OCI-LY3 (cell line): ENCODE measurements around the gene NCF4.

Experiments
- H2AFZ ChIP-seq: fragments of 200-600, 300-600 bp; shearing (Covaris generic); 2 replicates; pipeline ENCODE4 v1.6.0; 2014; ENCODE audit warnings: antibody characterized with exemption, low read depth, low read length
- H3K27ac ChIP-seq: fragments of 200-600, 300-600 bp; sonication (generic); 2 replicates; pipeline ENCODE4 v1.5.1; 2014; ENCODE audit warnings: mild to moderate bottlenecking, low read length, moderate library complexity, mixed read lengths
- H3K27me3 ChIP-seq: fragments of 200-600, 300-600 bp; sonication (generic); 2 replicates; pipeline ENCODE4 v1.6.1; 2014; ENCODE audit warnings: low read depth, low read length, mixed read lengths
- H3K36me3 ChIP-seq: fragments of 200-600, 300-600 bp; sonication (generic); replicated peaks from 2 replicates; pipeline ENCODE3; 2014; ENCODE audit warnings: low read depth, low read length, mixed read lengths
- H3K4me1 ChIP-seq: fragments of 300-600, 200-600 bp; sonication (generic); 2 replicates; pipeline ENCODE4 v1.6.1; 2014; ENCODE audit warnings: low read length, mixed read lengths
- H3K4me2 ChIP-seq: fragments of 200-600, 300-600 bp; sonication (generic); 2 replicates; pipeline ENCODE4 v1.6.1; 2014; ENCODE audit warnings: low read length, mixed read lengths
- H3K4me3 ChIP-seq: fragments of 300-600, 200-600 bp; sonication (generic); 2 replicates; pipeline ENCODE4 v1.5.1; 2014; ENCODE audit warnings: antibody characterized with exemption, mild to moderate bottlenecking, low read length, moderate library complexity
- H3K79me2 ChIP-seq: fragments of 300-600, 200-600 bp; shearing (Covaris generic); 2 replicates; pipeline ENCODE4 v1.6.1; 2014; ENCODE audit warnings: mild to moderate bottlenecking, low read length, mixed read lengths
- H3K9ac ChIP-seq: fragments of 300-600, 200-600 bp; shearing (Covaris generic); 2 replicates; pipeline ENCODE4 v1.6.0; 2014; ENCODE audit warnings: mild to moderate bottlenecking, low read length, moderate library complexity
- H3K9me3 ChIP-seq: fragments of 200-600, 300-600 bp; shearing (Covaris generic); 2 replicates; pipeline ENCODE4 v1.6.1; 2014; ENCODE audit warnings: low read length, mixed read lengths; ENCODE audit not compliant: insufficient read depth
- H4K20me1 ChIP-seq: fragments of 200-600, 300-600 bp; sonication (generic); 2 replicates; pipeline ENCODE4 v1.6.1; 2016; ENCODE audit warnings: low read length, mixed read lengths; ENCODE audit not compliant: insufficient read depth
- CTCF ChIP-seq: fragments of 200-600, 300-600 bp; sonication (generic); IDR thresholded peaks from 2 replicates; pipeline ENCODE4 v1.5.1; 2014; ENCODE audit warnings: antibody characterized with exemption, low read length, low read depth
- EZH2phosphoT487 ChIP-seq: fragments of 200-600 bp; shearing (Covaris generic); IDR thresholded peaks from 2 replicates; pipeline ENCODE4 v1.6.1; 2018; ENCODE audit warnings: antibody characterized with exemption, mixed run types, low read depth

The NCF4 gene

DNA sequence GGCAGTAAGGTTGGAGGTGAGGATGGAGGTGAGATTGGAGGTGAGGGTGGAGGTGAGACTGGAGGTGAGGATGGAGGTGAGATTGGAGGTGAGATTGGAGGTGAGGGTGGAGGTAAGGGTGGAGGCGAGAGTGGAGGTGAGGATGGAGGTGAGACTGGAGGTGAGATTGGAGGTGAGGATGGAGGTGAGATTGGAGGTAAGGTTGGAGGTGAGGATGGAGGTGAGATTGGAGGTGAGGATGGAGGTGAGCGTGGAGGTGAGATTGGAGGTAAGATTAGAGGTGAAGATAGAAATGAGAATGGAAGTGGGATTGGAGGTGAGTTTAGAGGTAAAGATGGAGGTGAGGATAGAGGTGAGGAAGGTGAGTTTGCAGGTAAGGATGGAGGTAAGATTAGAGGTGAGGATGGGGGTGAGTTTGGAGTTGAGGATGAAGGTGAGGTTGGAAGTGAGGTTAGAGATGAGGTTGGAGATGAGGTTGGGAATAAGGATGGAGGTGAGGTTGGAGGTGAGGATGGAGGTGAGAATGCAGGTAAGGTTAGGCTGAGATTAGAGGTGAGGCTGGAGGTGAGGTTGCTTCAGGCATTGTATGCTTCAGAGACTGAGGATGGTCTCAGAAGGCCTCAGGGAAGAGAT, 12.2 kb downstream of the NCF4 start:
- Histone ChIP-seq H2AFZ (no peak overlapping the region), H3K27ac (peak overlapping the region; percentile 89), H3K79me2 (peaks cover 13% of the 10 kb centered on the region; the same call in 1 of the 2 replicates), H3K9ac (peak overlapping the region; percentile 69; the same call in 1 of the 2 replicates), H3K36me3 (peaks cover 4% of the 10 kb centered on the region), H4K20me1 (no peaks in the 10 kb centered on the region), H3K9me3 (no peaks in the 10 kb centered on the region), H3K4me1 (peaks cover 55% of the 10 kb centered on the region), H3K4me3 (no peak overlapping the region), H3K27me3 (no peaks in the 10 kb centered on the region), H3K4me2 (no peak overlapping the region)
- no peak for TF ChIP-seq CTCF
- no peak for TF ChIP-seq EZH2phosphoT487

- Histone ChIP-seq H3K27me3 (no peaks in the 10 kb centered on the region), H3K27ac (peak overlapping the region; percentile 89), H3K4me3 (peak overlapping the region; percentile 32), H4K20me1 (no peaks in the 10 kb centered on the region), H3K4me1 (peaks cover 49% of the 10 kb centered on the region), H3K4me2 (peak overlapping the region; percentile 65), H3K79me2 (peaks cover 13% of the 10 kb centered on the region; the same call in 1 of the 2 replicates), H3K36me3 (peaks cover 4% of the 10 kb centered on the region), H3K9ac (peak overlapping the region; percentile 69), H3K9me3 (no peaks in the 10 kb centered on the region), H2AFZ (peak overlapping the region; percentile 53)
- TF ChIP-seq EZH2phosphoT487 (no peak), CTCF (peak; percentile 76)
Observed at GRCh38 chr22:36873614-36874308, 13.0 kb downstream of the NCF4 start.

DNA sequence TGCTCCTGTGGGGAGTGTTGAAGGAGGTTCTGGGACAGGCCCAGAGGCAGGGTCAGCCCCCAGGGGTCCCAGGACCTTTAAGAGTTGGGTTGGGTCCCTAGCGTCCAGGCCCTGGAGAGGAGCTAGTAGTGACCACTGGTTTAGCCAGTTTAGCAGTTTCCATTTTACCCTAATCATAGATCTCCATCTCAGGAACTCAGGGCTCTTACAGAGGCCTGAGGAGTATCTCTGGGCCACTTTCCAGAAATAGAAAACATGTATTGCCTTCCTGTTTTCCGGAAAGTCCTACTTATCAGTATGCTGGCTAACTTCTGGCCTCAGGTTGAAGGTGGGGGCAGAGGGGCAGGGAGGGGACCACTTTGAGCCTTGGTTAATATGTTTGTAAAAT, 13.5 kb downstream of the NCF4 start:
- Histone ChIP-seq H2AFZ (peak overlapping the region; percentile 53; the same call in 1 of the 2 replicates), H3K79me2 (peaks cover 7% of the 10 kb centered on the region; the same call in 1 of the 2 replicates), H3K9me3 (peaks cover 5% of the 10 kb centered on the region; the same call in 1 of the 2 replicates), H3K4me3 (peak overlapping the region; percentile 32), H3K27ac (peak overlapping the region; percentile 89), H3K36me3 (peaks cover 8% of the 10 kb centered on the region), H3K27me3 (no peaks in the 10 kb centered on the region), H4K20me1 (no peaks in the 10 kb centered on the region), H3K9ac (peak overlapping the region; percentile 69), H3K4me1 (peaks cover 43% of the 10 kb centered on the region), H3K4me2 (peak overlapping the region; percentile 65)
- TF ChIP-seq EZH2phosphoT487: no peak
- TF ChIP-seq CTCF: no peak

DNA sequence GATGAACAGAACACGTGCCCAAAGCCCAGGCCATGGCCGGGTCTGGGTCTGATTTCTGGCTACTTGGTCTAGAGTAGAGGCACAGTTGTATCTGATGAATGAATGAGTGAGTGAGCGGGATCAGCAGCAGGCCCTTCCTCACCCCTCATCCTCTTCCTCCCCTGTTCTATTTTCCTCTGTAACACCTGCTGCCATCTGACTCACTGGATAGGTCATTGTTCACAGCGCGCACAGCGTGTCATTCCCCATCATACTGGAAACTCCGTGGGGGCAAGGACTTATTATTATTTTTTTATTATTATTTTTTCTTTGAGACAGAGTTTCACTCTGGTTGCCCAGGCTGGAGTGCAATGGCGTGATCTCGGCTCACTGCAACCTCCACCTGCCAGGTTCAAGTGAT, 13.9 kb downstream of the NCF4 start:
- Histone ChIP-seq H4K20me1 (no peaks in the 10 kb centered on the region), H3K9me3 (peaks cover 10% of the 10 kb centered on the region; the same call in 1 of the 2 replicates), H3K4me2 (no peak overlapping the region), H3K27me3 (no peaks in the 10 kb centered on the region), H3K4me1 (peaks cover 39% of the 10 kb centered on the region), H3K9ac (peak overlapping the region; percentile 69), H3K4me3 (no peak overlapping the region), H3K27ac (peak overlapping the region; percentile 89), H3K79me2 (peaks cover 3% of the 10 kb centered on the region; the same call in 1 of the 2 replicates), H2AFZ (no peak overlapping the region), H3K36me3 (peaks cover 13% of the 10 kb centered on the region)
- no peak for TF ChIP-seq CTCF
- TF ChIP-seq EZH2phosphoT487: no peak
